OCI-LY7 (cell line): ENCODE data around the gene PTPN21. TPM values are rescaled to one million over a fixed set of nuclear protein-coding genes. Genes with fewer than 3 reads are reported as not detected.

Source experiments
- Bru-seq: library from RNA; stranded (reverse); fragments of 400-500 nt; gene quantifications from one replicate; lab custom pipeline; 2021; lab: Mats Ljungman, UMichigan
- BruChase-seq, 2 experiments: library from RNA; stranded (reverse); fragments of 400-500 nt; gene quantifications; one replicate each; lab custom pipeline; 2021; lab: Mats Ljungman, UMichigan
- BruUV-seq: library from RNA; stranded (reverse); fragments of 400-500 nt; replicated peaks from 2 replicates; lab custom pipeline; 2021; lab: Mats Ljungman, UMichigan
- CTCF ChIA-PET: fragments of 300-600 bp; sonication (Branson Sonifier 250); formaldehyde crosslinking; loops from one replicate; lab custom pipeline; 2022; ENCODE audit warnings: antibody characterized with exemption; ENCODE audit not compliant: unreplicated experiment; lab: Charles Lee
- POLR2A ChIA-PET: fragments of 300-600 bp; sonication (Branson Sonifier 250); formaldehyde crosslinking; loops from one replicate; lab custom pipeline; 2022; ENCODE audit warnings: antibody characterized with exemption; lab: Charles Lee
- DNase-seq: peaks from one replicate; pipeline ENCODE4 v3.0.0-alpha.2; 2015; ENCODE audit warnings: low spot score
- H2AFZ ChIP-seq: fragments of 200-600 bp; sonication (generic), shearing (Covaris generic); 2 replicates; pipeline ENCODE4 v1.6.1; 2014; ENCODE audit warnings: mild to moderate bottlenecking, antibody characterized with exemption, low read length, moderate library complexity
- H3K27ac ChIP-seq: fragments of 200-600 bp; sonication (generic); 2 replicates; pipeline ENCODE4 v1.5.1; 2014; ENCODE audit warnings: mixed run types, low read depth, mild to moderate bottlenecking, moderate library complexity, low read length, inconsistent platforms; ENCODE audit not compliant: poor library complexity, severe bottlenecking
- H3K36me3 ChIP-seq: fragments of 200-600 bp; sonication (generic); 2 replicates; pipeline ENCODE4 v1.6.1; 2014; ENCODE audit warnings: mild to moderate bottlenecking, antibody characterized with exemption, low read length, moderate library complexity, mixed read lengths; ENCODE audit not compliant: insufficient read depth
- H3K4me1 ChIP-seq: fragments of 200-600 bp; sonication (generic); 2 replicates; pipeline ENCODE4 v1.5.1; 2014; ENCODE audit warnings: mild to moderate bottlenecking, low read length; ENCODE audit not compliant: insufficient read depth, poor library complexity, severe bottlenecking
- H3K4me2 ChIP-seq: fragments of 200-600 bp; sonication (generic); 2 replicates; pipeline ENCODE4 v1.6.1; 2014; ENCODE audit warnings: mild to moderate bottlenecking, low read length
- H3K4me3 ChIP-seq: fragments of 200-600 bp; sonication (generic); 2 replicates; pipeline ENCODE4 v1.5.1; 2014; ENCODE audit warnings: mild to moderate bottlenecking, low read depth, low read length; ENCODE audit not compliant: poor library complexity, severe bottlenecking
- H3K79me2 ChIP-seq: fragments of 200-600 bp; sonication (generic); 2 replicates; pipeline ENCODE4 v1.6.1; 2016; ENCODE audit warnings: low read depth, mild to moderate bottlenecking, low read length, moderate library complexity, mixed read lengths; ENCODE audit not compliant: insufficient read depth
- H3K9me2 ChIP-seq: fragments of 200-600 bp; sonication (generic); 2 replicates; pipeline ENCODE4 v1.6.1; 2016; ENCODE audit warnings: mild to moderate bottlenecking, low read length, mixed read lengths; ENCODE audit not compliant: insufficient read depth
- H3K9me3 ChIP-seq: fragments of 200-600 bp; sonication (generic); 2 replicates; pipeline ENCODE4 v1.6.1; 2014; ENCODE audit warnings: mild to moderate bottlenecking, mixed run types, low read length, mixed read lengths
- H4K20me1 ChIP-seq: fragments of 200-600 bp; sonication (generic); 2 replicates; pipeline ENCODE4 v1.6.1; 2014; ENCODE audit warnings: mild to moderate bottlenecking, antibody characterized with exemption, low read length, moderate library complexity, mixed read lengths; ENCODE audit not compliant: insufficient read depth
- EZH2phosphoT487 ChIP-seq: fragments of 200-600 bp; sonication (generic); IDR thresholded peaks from 2 replicates; pipeline ENCODE4 v1.6.1; 2018; ENCODE audit warnings: low read depth, borderline replicate concordance, mild to moderate bottlenecking, mixed run types, antibody characterized with exemption, low read length, moderate library complexity, mixed read lengths
- intact Hi-C: fragments of 100-400 bp; cut with micrococcal nuclease; formaldehyde crosslinking; loops from one replicate; pipeline ENCODE4 v1.10.0; 2022; ENCODE audit not compliant: unreplicated experiment
- long read RNA-seq: library from polyadenylated mRNA; stranded (forward); transcript quantifications from one replicate; pipeline ENCODE4 v2.0.0, GENCODE V29; 2022
- total RNA-seq, 2 experiments: library from RNA; depleted of rRNA in 1 of 2; stranded (reverse); fragments of >200 nt in 1 of 2; shearing (Covaris generic) in 1 of 2; gene quantifications; 2 replicates each; pipeline ENCODE4 v1.2.3, GENCODE V29; 2014 to 2022
- TF ChIP-seq, protein P1 (sequence below): fragments of 200-600 bp; sonication (generic); conservative IDR thresholded peaks from 2 replicates; pipeline ENCODE4 v1.5.1; 2014; ENCODE audit warnings: mild to moderate bottlenecking, antibody characterized with exemption, low read length, moderate library complexity, mixed read lengths

Gene PTPN21
- total RNA-seq (2014; rRNA removed; shearing (Covaris generic)) = not detected in 2 replicates
- not detected in 2 replicates for total RNA-seq (2022)
- Bru-seq, nascent RNA = percentile 7 among the genes with signal in this experiment
- percentile 6 among the genes with signal in this experiment for BruChase-seq, experiment 1, labeled RNA remaining after a 6-hour chase
- percentile 7 among the genes with signal in this experiment for BruChase-seq, experiment 2, labeled RNA remaining after a 2-hour chase
- long read RNA-seq = 0 reads

DNA sequence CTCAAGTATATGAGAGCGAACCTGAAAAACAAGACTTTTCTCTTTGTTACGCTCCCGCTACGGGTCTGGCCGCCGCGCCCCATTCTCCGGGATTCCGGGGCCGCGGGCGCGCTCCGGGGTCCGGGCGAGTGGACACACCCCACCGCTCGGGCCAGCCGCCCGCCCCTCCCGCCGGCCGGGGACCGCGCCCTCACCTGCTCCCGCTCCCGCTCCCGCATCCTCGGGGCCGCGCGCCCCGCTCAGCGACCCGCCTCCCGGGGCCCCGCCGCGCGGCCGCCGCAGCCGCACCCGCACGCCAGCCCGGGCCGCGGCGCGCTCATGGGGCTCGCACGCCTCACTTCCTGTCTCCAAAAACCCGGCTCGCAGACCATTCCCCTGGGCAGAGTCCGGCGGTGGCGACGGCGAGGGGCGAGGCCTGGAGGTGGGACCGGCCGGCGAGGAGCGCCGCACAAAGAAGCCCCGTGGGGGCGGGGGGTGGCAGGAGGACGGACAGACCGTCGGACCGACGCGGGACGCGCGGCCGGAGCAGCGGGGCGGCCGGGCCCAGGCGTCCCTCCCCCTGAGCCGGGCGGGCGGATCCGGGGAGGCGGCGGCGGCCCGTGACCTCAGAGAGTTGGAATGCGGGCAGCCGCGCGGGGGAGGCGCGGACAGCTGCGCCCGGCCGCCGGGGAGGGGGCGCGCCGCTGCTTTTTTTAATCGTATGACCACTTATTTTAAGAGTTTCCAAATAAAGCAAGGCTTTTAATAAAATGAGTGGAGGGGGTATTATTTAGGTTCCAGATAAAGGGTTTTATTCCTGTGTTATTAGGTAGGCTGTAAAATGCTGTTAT is at the start of gene PTPN21:
TSS of gene PTPN21 (minus strand) at position 551 of the 830 bp plus-strand sequence. CDS start 4,590 bp downstream, outside the sequence.
- Histone ChIP-seq H3K27ac (no peak within 1 kb of the TSS), H3K4me3 (no peak within 1 kb of the TSS), H3K36me3 (no peaks in the 10 kb centered on the region), H3K9me2 (no peaks in the 10 kb centered on the region), H2AFZ (no peak within 1 kb of the TSS), H3K4me2 (peak within 1 kb of the TSS; percentile 39; the same call in 1 of the 2 replicates), H3K4me1 (no peaks in the 10 kb centered on the region), H3K9me3 (no peaks in the 10 kb centered on the region), H4K20me1 (no peaks in the 10 kb centered on the region), H3K79me2 (no peaks in the 10 kb centered on the region)
- TF ChIP-seq, protein P1, sequence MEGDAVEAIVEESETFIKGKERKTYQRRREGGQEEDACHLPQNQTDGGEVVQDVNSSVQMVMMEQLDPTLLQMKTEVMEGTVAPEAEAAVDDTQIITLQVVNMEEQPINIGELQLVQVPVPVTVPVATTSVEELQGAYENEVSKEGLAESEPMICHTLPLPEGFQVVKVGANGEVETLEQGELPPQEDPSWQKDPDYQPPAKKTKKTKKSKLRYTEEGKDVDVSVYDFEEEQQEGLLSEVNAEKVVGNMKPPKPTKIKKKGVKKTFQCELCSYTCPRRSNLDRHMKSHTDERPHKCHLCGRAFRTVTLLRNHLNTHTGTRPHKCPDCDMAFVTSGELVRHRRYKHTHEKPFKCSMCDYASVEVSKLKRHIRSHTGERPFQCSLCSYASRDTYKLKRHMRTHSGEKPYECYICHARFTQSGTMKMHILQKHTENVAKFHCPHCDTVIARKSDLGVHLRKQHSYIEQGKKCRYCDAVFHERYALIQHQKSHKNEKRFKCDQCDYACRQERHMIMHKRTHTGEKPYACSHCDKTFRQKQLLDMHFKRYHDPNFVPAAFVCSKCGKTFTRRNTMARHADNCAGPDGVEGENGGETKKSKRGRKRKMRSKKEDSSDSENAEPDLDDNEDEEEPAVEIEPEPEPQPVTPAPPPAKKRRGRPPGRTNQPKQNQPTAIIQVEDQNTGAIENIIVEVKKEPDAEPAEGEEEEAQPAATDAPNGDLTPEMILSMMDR = no peak
- peak; percentile 72 for TF ChIP-seq EZH2phosphoT487
- no peak for DNase-seq
- POLR2A ChIA-PET = no interaction called here
- CTCF ChIA-PET = no interaction called here
- intact Hi-C loops = no loop called here
- BruUV-seq = no TSS peak

DNA sequence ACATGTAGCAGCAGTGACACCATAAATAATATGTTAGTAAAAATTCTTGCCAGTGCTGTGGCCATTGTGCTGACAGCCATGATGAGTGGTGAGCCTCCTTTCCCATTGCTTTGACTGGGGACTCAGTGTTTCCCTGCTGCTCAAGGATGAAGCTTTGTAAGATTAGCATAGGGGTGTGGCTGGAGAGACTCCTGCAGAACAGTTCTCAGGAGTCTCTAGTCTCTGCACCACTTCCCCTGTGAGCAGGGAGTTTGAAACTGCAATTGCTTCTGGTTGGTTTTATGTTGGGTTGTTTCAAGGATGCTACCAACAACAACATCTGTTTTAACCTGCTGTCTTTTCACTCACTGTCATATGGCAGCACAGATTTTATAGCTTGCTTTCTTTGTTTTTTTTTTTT is 49.4 kb upstream of the PTPN21 start:
- BruUV-seq = no TSS peak
- Histone ChIP-seq H3K79me2 (no peaks in the 10 kb centered on the region), H3K36me3 (peaks cover 93% of the 10 kb centered on the region), H3K9me3 (no peaks in the 10 kb centered on the region), H4K20me1 (no peaks in the 10 kb centered on the region), H2AFZ (no peak overlapping the region), H3K4me3 (no peak overlapping the region), H3K4me2 (no peak overlapping the region), H3K9me2 (no peaks in the 10 kb centered on the region), H3K4me1 (peaks cover 9% of the 10 kb centered on the region), H3K27ac (no peak overlapping the region)
- ChIA-PET CTCF (no interaction called here), POLR2A (interaction anchor here (0.6 kb wide), 2 partner anchors 11 to 1962 kb away, joined by 3 to 4 read pairs; no protein-coding TSS in a partner anchor)
- no peak for DNase-seq
- TF ChIP-seq, protein P1 = no peak
- TF ChIP-seq EZH2phosphoT487 = no peak
- intact Hi-C loops = no loop called here
